HEK293T (cell line): ENCODE results near the gene GSTP1.

Experiments used
- BHLHE40 ChIP-seq: fragments of 450-650 bp; IDR thresholded peaks from 2 replicates; pipeline ENCODE4 v1.6.1; 2016; ENCODE audit warnings: mild to moderate bottlenecking, moderate library complexity, borderline replicate concordance
- ELF4 ChIP-seq: fragments of 450-650 bp; IDR thresholded peaks from 2 replicates; pipeline ENCODE4 v1.6.1; 2017; ENCODE audit warnings: antibody characterized with exemption
- FOXA1 ChIP-seq: fragments of 450-650 bp; IDR thresholded peaks from 2 replicates; pipeline ENCODE4 v1.6.1; 2016; ENCODE audit warnings: mild to moderate bottlenecking
- FOXK2 ChIP-seq: fragments of 450-650 bp; IDR thresholded peaks from 2 replicates; pipeline ENCODE4 v1.6.1; 2016; ENCODE audit warnings: mild to moderate bottlenecking
- FOXM1 ChIP-seq: fragments of 450-650 bp; IDR thresholded peaks from 2 replicates; pipeline ENCODE4 v1.6.1; 2017; ENCODE audit warnings: mild to moderate bottlenecking, borderline replicate concordance
- HDGF ChIP-seq: fragments of 450-650 bp; IDR thresholded peaks from 2 replicates; pipeline ENCODE4 v1.6.1; 2017; ENCODE audit warnings: antibody characterized with exemption, borderline replicate concordance
- LEF1 ChIP-seq: fragments of 450-650 bp; IDR thresholded peaks from 2 replicates; pipeline ENCODE4 v1.6.1; 2017; ENCODE audit warnings: mild to moderate bottlenecking, borderline replicate concordance
- SP1 ChIP-seq: fragments of 450-650 bp; IDR thresholded peaks from 2 replicates; pipeline ENCODE4 v1.6.1; 2017
- SUZ12 ChIP-seq: fragments of 450-650 bp; IDR thresholded peaks from 2 replicates; pipeline ENCODE4 v1.6.1; 2016; ENCODE audit warnings: mild to moderate bottlenecking
- TARDBP ChIP-seq: fragments of 450-650 bp; IDR thresholded peaks from 2 replicates; pipeline ENCODE4 v1.6.1; 2016
- ZNF384 ChIP-seq: fragments of 450-650 bp; IDR thresholded peaks from 2 replicates; pipeline ENCODE4 v1.6.1; 2016

- no peak for TF ChIP-seq FOXA1
- TF ChIP-seq HDGF = no peak
- TF ChIP-seq FOXM1 = no peak
- TF ChIP-seq LEF1 = no peak
- TF ChIP-seq ZNF384 = no peak
- no peak for TF ChIP-seq SUZ12
- TF ChIP-seq TARDBP = no peak
- no peak for TF ChIP-seq BHLHE40
- no peak for TF ChIP-seq FOXK2
- no peak for TF ChIP-seq ELF4
- no peak for TF ChIP-seq SP1
Observed at GRCh38 chr11:67626970-67627369, 43.4 kb downstream of the GSTP1 start.
